GM18520 (cell line): Measurements from ENCODE around the gene NR3C1.

ENCODE experiments used
- ATAC-seq: cut with Tn5 transposase; IDR thresholded peaks from one replicate; pipeline ENCODE4 v1.9.1; 2021; ENCODE audit not compliant: unreplicated experiment

NR3C1 gene

GRCh38 chr5:143267186-143267585 lies 136.3 kb downstream of the NR3C1 start:
- no peak for ATAC-seq

- no peak for ATAC-seq
These were observed 137.5 kb downstream of the NR3C1 start for GRCh38 chr5:143265995-143266394.

- ATAC-seq = no peak
These were observed 140.1 kb downstream of the NR3C1 start for GRCh38 chr5:143263272-143263810.

GRCh38 chr5:143262393-143263174 lies 140.9 kb downstream of the NR3C1 start:
- peak; percentile 66 for ATAC-seq

GRCh38 chr5:143261748-143262392 lies 141.6 kb downstream of the NR3C1 start:
- no peak for ATAC-seq

- ATAC-seq = no peak
These were observed 144.3 kb downstream of the NR3C1 start for GRCh38 chr5:143259254-143259605.

GRCh38 chr5:143258559-143259253 lies 144.8 kb downstream of the NR3C1 start:
- ATAC-seq = no peak

- no peak for ATAC-seq
These were observed 148.7 kb downstream of the NR3C1 start for GRCh38 chr5:143254819-143255218.

- ATAC-seq = no peak
These were observed 151.5 kb downstream of the NR3C1 start for GRCh38 chr5:143251946-143252345.

- ATAC-seq = peak; percentile 55
These were observed 152.3 kb downstream of the NR3C1 start for GRCh38 chr5:143251190-143251589.

GRCh38 chr5:143249851-143250250 lies 153.6 kb downstream of the NR3C1 start:
- no peak for ATAC-seq

- no peak for ATAC-seq
These were observed 154.5 kb downstream of the NR3C1 start for GRCh38 chr5:143248822-143249579.

- ATAC-seq = no peak
These were observed 155.1 kb downstream of the NR3C1 start for GRCh38 chr5:143248391-143248790.

- ATAC-seq = no peak
These were observed 156.2 kb downstream of the NR3C1 start for GRCh38 chr5:143247134-143247815.

GRCh38 chr5:143245929-143246561 lies 157.4 kb downstream of the NR3C1 start:
- ATAC-seq = no peak

GRCh38 chr5:143244990-143245389 lies 158.5 kb downstream of the NR3C1 start:
- no peak for ATAC-seq

- no peak for ATAC-seq
These were observed 159.3 kb downstream of the NR3C1 start for GRCh38 chr5:143244000-143244736.

- ATAC-seq = no peak
These were observed 160.4 kb downstream of the NR3C1 start for GRCh38 chr5:143243103-143243502.

GRCh38 chr5:143241892-143242291 lies 161.6 kb downstream of the NR3C1 start:
- ATAC-seq = no peak
